Vagina (tissue), 2 donors: ENCODE measurements around the gene CASZ1.

Experiments used
- POLR2A ChIP-seq, 2 donors: fragments of 450-650 bp; IDR thresholded peaks; one replicate each; pipeline ENCODE4 v1.6.1; 2017; ENCODE audit warnings: antibody characterized with exemption in 2 of 2, mild to moderate bottlenecking in 2 of 2, moderate library complexity in 2 of 2
- POLR2AphosphoS5 ChIP-seq, 2 donors: sonication (generic); formaldehyde crosslinking; IDR thresholded peaks; one replicate each; pipeline ENCODE4 v1.9.0; 2017; ENCODE audit warnings: antibody characterized with exemption in 2 of 2, mild to moderate bottlenecking in 2 of 2, low read depth in 1 of 2; ENCODE audit not compliant: insufficient read depth in 1 of 2
- TF ChIP-seq, protein P1 (sequence below), 3 experiments: fragments of 450-650 bp in 2 of 3; fragments of 200-600 bp in 1 of 3; sonication (generic) in 1 of 3; IDR thresholded peaks; one replicate each; pipeline ENCODE4 v1.5.1; 2017 to 2019; ENCODE audit warnings: antibody characterized with exemption in 3 of 3, mild to moderate bottlenecking in 2 of 3, moderate library complexity in 2 of 3

DNA sequence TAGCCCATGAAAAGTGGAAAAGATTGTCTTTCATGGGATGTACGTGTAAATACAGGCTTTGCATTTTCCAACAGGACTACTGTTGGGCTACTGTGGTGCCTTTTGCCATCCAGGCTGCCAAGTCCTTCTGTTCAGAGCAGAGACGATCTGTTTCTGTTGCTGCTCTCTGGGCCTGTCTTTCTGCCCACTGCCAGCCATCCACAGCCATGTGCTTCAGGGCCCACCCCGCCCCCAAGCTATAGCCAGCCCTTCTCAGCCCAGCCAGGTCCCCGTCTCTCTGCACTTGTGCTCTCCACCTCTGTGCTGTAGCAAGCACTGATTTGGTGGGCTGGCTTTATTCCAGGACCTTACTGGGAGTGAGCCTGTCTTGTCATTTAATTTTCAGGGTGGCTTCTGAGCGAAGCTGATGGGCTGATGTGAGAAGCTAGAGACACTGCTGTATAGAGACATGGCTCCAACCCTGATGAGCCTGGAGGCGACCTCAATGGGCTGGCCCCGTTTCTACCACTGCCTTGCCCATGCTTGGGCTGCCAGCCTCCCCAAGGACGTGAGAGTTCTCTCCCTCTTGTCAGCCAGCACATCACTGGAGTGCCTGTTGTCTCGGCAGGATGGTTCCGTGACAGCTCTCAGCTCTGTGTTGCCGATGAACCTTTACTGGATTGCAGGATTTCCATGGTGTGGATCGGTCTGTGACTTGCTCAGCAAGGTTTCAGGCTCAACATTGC is 183.8 kb downstream of the CASZ1 start:
- TF ChIP-seq, protein P1, sequence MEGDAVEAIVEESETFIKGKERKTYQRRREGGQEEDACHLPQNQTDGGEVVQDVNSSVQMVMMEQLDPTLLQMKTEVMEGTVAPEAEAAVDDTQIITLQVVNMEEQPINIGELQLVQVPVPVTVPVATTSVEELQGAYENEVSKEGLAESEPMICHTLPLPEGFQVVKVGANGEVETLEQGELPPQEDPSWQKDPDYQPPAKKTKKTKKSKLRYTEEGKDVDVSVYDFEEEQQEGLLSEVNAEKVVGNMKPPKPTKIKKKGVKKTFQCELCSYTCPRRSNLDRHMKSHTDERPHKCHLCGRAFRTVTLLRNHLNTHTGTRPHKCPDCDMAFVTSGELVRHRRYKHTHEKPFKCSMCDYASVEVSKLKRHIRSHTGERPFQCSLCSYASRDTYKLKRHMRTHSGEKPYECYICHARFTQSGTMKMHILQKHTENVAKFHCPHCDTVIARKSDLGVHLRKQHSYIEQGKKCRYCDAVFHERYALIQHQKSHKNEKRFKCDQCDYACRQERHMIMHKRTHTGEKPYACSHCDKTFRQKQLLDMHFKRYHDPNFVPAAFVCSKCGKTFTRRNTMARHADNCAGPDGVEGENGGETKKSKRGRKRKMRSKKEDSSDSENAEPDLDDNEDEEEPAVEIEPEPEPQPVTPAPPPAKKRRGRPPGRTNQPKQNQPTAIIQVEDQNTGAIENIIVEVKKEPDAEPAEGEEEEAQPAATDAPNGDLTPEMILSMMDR (IDR thresholded peaks at IDR 0.05) = no peak
- TF ChIP-seq POLR2AphosphoS5 (IDR thresholded peaks at IDR 0.05; ENCODE audit: insufficient read depth in 1 of 2, low read depth in 1 of 2) = no peak
- TF ChIP-seq POLR2A (IDR thresholded peaks at IDR 0.05) = no peak
